SK-N-MC (cell line): Measurements from ENCODE around the gene CD3D.

Source experiments
- EZH2 ChIP-seq: fragments of 200-600 bp; sonication (generic); IDR thresholded peaks from one replicate; pipeline ENCODE4 v1.6.1; 2017; ENCODE audit warnings: antibody characterized with exemption
- FOXP2 ChIP-seq: optimal IDR thresholded peaks from 2 replicates; pipeline ENCODE3; 2011; ENCODE audit warnings: mild to moderate bottlenecking, moderate library complexity; ENCODE audit not compliant: insufficient read depth; ENCODE audit errors: extremely low read length, control extremely low read depth
- POLR2AphosphoS5 ChIP-seq: IDR thresholded peaks from 2 replicates; pipeline ENCODE4 v1.6.1; 2012; ENCODE audit warnings: mild to moderate bottlenecking, low read depth, low read length, borderline replicate concordance

- no peak for TF ChIP-seq EZH2
- TF ChIP-seq FOXP2: no peak
- no peak for TF ChIP-seq POLR2AphosphoS5
Measured at GRCh38 chr11:118373263-118373662, 30.8 kb upstream of the CD3D start.
